ENCODE results near the gene CDKAL1. TPM values are rescaled to one million over a fixed set of nuclear protein-coding genes. Genes with fewer than 3 reads are reported as not detected.

CDKAL1 gene
- total RNA-seq, 1 donor from 2014 or later, result 11.3 TPM

- Histone ChIP-seq H3K9me3 (no peaks in the 10 kb centered on the region), H3K27ac (no peak overlapping the region), H3K4me3 (no peak overlapping the region), H3K4me1 (peaks cover 29% of the 10 kb centered on the region), H3K27me3 (no peaks in the 10 kb centered on the region), H3K36me3 (no peaks in the 10 kb centered on the region)
- intact Hi-C loops (cut with DNase I), result no loop called here
- no peak for DNase-seq (ENCODE audit: extremely low spot score in 2 of 2)
- TF ChIP-seq, protein P1, sequence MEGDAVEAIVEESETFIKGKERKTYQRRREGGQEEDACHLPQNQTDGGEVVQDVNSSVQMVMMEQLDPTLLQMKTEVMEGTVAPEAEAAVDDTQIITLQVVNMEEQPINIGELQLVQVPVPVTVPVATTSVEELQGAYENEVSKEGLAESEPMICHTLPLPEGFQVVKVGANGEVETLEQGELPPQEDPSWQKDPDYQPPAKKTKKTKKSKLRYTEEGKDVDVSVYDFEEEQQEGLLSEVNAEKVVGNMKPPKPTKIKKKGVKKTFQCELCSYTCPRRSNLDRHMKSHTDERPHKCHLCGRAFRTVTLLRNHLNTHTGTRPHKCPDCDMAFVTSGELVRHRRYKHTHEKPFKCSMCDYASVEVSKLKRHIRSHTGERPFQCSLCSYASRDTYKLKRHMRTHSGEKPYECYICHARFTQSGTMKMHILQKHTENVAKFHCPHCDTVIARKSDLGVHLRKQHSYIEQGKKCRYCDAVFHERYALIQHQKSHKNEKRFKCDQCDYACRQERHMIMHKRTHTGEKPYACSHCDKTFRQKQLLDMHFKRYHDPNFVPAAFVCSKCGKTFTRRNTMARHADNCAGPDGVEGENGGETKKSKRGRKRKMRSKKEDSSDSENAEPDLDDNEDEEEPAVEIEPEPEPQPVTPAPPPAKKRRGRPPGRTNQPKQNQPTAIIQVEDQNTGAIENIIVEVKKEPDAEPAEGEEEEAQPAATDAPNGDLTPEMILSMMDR (IDR thresholded peaks at IDR 0.05), result no peak
- no peak for TF ChIP-seq POLR2A (IDR thresholded peaks at IDR 0.05)
- TF ChIP-seq POLR2AphosphoS5 (IDR thresholded peaks at IDR 0.05; ENCODE audit: insufficient read depth in 1 of 2, low read depth in 1 of 2), result no peak
Measured at GRCh38 chr6:20688710-20689500, 154.6 kb downstream of the CDKAL1 start.

DNA sequence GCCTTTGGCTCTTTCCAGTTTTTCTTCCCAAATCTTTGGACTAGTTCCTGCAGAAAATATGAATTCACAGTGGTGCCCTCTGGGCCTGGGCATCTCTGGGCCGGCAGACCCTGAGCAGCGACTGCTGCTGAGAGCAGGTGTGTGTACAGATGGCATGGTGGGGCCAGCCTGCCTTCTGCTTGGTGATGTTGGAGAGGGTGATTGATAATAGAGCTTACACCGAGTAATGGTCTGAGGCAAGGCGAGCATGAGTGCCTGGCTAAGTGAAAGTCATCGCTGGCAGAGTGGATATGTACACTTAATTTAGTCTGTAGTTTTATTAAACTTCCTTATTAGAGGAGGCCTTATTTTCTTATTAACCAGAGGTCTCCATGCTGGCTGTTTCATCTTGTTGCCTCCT, 156.9 kb downstream of the CDKAL1 start:
- intact Hi-C loops (cut with DNase I), result no loop called here
- H3K4me1 ChIP-seq, result peaks cover 48% of the 10 kb centered on the region
- H3K9me3 ChIP-seq, result no peaks in the 10 kb centered on the region
- no peaks in the 10 kb centered on the region for H3K36me3 ChIP-seq
- H3K27ac ChIP-seq, result no peak overlapping the region
- H3K4me3 ChIP-seq, result no peak overlapping the region
- no peak for DNase-seq (ENCODE audit: extremely low spot score in 2 of 2)
- TF ChIP-seq, protein P1 (IDR thresholded peaks at IDR 0.05), result no peak
- TF ChIP-seq POLR2A (IDR thresholded peaks at IDR 0.05), result no peak
- no peak for TF ChIP-seq POLR2AphosphoS5 (IDR thresholded peaks at IDR 0.05; ENCODE audit: insufficient read depth in 1 of 2, low read depth in 1 of 2)
- H3K27me3 ChIP-seq, result no peaks in the 10 kb centered on the region

GRCh38 chr6:20692023-20692422, 157.8 kb downstream of the CDKAL1 start:
- no peak overlapping the region for H3K4me3 ChIP-seq
- H3K27me3 ChIP-seq, result no peaks in the 10 kb centered on the region
- H3K9me3 ChIP-seq, result no peaks in the 10 kb centered on the region
- no peak overlapping the region for H3K27ac ChIP-seq
- peaks cover 56% of the 10 kb centered on the region for H3K4me1 ChIP-seq
- intact Hi-C loops (cut with DNase I), result no loop called here
- TF ChIP-seq, protein P1 (IDR thresholded peaks at IDR 0.05), result no peak
- TF ChIP-seq POLR2AphosphoS5 (IDR thresholded peaks at IDR 0.05; ENCODE audit: insufficient read depth in 1 of 2, low read depth in 1 of 2), result no peak
- TF ChIP-seq POLR2A (IDR thresholded peaks at IDR 0.05), result no peak
- no peak for DNase-seq (ENCODE audit: extremely low spot score in 2 of 2)
- H3K36me3 ChIP-seq, result no peaks in the 10 kb centered on the region

DNA sequence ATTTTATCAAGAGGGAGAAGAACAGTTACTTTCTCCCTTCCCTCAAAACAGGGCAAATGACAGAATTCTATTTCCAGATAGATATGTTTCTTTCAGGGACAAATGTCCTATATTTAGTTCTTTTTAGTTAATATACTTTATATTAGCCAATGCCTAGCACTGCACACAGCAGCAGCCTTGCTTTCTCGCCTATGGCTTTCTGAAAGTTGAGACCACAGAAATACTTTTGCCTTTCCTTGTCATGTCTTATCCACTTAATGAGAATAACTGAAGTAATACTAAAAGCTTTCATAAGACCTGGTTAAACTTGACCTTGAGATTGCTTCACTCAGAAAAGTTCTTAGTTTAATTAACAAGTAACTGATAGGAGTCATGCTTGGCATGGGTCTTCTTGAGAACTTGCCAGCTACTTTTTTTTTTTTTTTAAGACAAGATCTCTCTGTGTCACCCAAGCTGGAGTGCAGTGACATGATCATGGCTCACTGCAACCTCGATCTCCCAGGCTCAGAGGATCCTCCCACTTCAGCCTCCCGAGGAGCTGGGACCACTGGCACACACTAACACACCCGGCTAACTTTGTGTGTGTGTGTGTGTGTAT, 159.3 kb downstream of the CDKAL1 start:
- Histone ChIP-seq H3K36me3 (no peaks in the 10 kb centered on the region), H3K27ac (no peak overlapping the region), H3K4me1 (peaks cover 56% of the 10 kb centered on the region), H3K4me3 (no peak overlapping the region), H3K9me3 (no peaks in the 10 kb centered on the region), H3K27me3 (no peaks in the 10 kb centered on the region)
- no peak for DNase-seq (ENCODE audit: extremely low spot score in 2 of 2)
- intact Hi-C loops (cut with DNase I), result no loop called here
- TF ChIP-seq POLR2A (IDR thresholded peaks at IDR 0.05), result no peak
- TF ChIP-seq, protein P1 (IDR thresholded peaks at IDR 0.05), result no peak
- TF ChIP-seq POLR2AphosphoS5 (IDR thresholded peaks at IDR 0.05; ENCODE audit: insufficient read depth in 1 of 2, low read depth in 1 of 2), result no peak

GRCh38 chr6:20696676-20697075, 162.4 kb downstream of the CDKAL1 start:
- TF ChIP-seq, protein P1 (IDR thresholded peaks at IDR 0.05), result no peak
- TF ChIP-seq POLR2A (IDR thresholded peaks at IDR 0.05), result no peak
- no peak for TF ChIP-seq POLR2AphosphoS5 (IDR thresholded peaks at IDR 0.05; ENCODE audit: insufficient read depth in 1 of 2, low read depth in 1 of 2)
- Histone ChIP-seq H3K27me3 (no peaks in the 10 kb centered on the region), H3K4me3 (no peak overlapping the region), H3K4me1 (peaks cover 48% of the 10 kb centered on the region), H3K27ac (no peak overlapping the region), H3K36me3 (no peaks in the 10 kb centered on the region), H3K9me3 (no peaks in the 10 kb centered on the region)
- no peak for DNase-seq (ENCODE audit: extremely low spot score in 2 of 2)
- intact Hi-C loops (cut with DNase I), result no loop called here

Measured in vagina (tissue), 2 donors.